Epithelial cell of proximal tubule (primary cell): ENCODE results near the gene SIDT2. TPM values are rescaled to one million over a fixed set of nuclear protein-coding genes. Genes with fewer than 3 reads are reported as not detected.

Experiments used
- DNase-seq: peaks from one replicate; pipeline ENCODE4 v3.0.0-alpha.2; 2011; ENCODE audit warnings: low read depth
- H3K4me3 ChIP-seq: 2 replicates; pipeline ENCODE4 v1.5.1; 2011; ENCODE audit warnings: low read depth, mild to moderate bottlenecking, low read length
- CTCF ChIP-seq: conservative IDR thresholded peaks from 2 replicates; pipeline ENCODE4 v1.5.1; 2012; ENCODE audit warnings: low read depth, mild to moderate bottlenecking, low read length
- total RNA-seq: library from RNA; depleted of rRNA; stranded (reverse); fragments of >200 nt; gene quantifications from 2 replicates; pipeline ENCODE4 v1.2.3, GENCODE V29; 2015

The SIDT2 gene
- total RNA-seq, 1 donor from 2014 or later = 12.2 TPM

- H3K4me3 ChIP-seq = no peak overlapping the region
- TF ChIP-seq CTCF = no peak
- DNase-seq = no peak
These were observed 17.2 kb downstream of the SIDT2 start for GRCh38 chr11:117195761-117196160.

GRCh38 chr11:117197006-117197405 lies 18.5 kb downstream of the SIDT2 start:
- no peak for DNase-seq
- no peak for TF ChIP-seq CTCF
- no peak overlapping the region for H3K4me3 ChIP-seq

GRCh38 chr11:117197516-117198456 lies 19.2 kb downstream of the SIDT2 start:
- no peak for DNase-seq
- H3K4me3 ChIP-seq = no peak overlapping the region
- TF ChIP-seq CTCF = peak; percentile 49

- TF ChIP-seq CTCF = no peak
- DNase-seq = no peak
- H3K4me3 ChIP-seq = no peak overlapping the region
These were observed 20.1 kb downstream of the SIDT2 start for GRCh38 chr11:117198613-117199012.

GRCh38 chr11:117199053-117199915 lies 20.7 kb downstream of the SIDT2 start, which contains the start of gene TAGLN:
Gene TAGLN (plus strand): TSS chr11:117199370. CDS start chr11:117203014, 3,644 bp downstream.
- no peak for DNase-seq
- no peak within 1 kb of the TSS for H3K4me3 ChIP-seq
- no peak for TF ChIP-seq CTCF

GRCh38 chr11:117199916-117200812 lies 21.6 kb downstream of the SIDT2 start:
- DNase-seq = no peak
- no peak for TF ChIP-seq CTCF
- no peak overlapping the region for H3K4me3 ChIP-seq
